CD4-positive, alpha-beta memory T cell (primary cell): Measurements from ENCODE around the gene LSM10. TPM values are rescaled to one million over a fixed set of nuclear protein-coding genes. Genes with fewer than 3 reads are reported as not detected.

Experiments
- CTCF ChIA-PET: fragments of 350-600 bp; sonication (Branson Sonifier 250); formaldehyde crosslinking; loops from one replicate; lab custom pipeline; 2021; ENCODE audit warnings: inconsistent platforms; ENCODE audit not compliant: partially characterized antibody; lab: Charles Lee
- POLR2A ChIA-PET: fragments of 350-600 bp; sonication (Branson Sonifier 250); formaldehyde crosslinking; loops from one replicate; lab custom pipeline; 2021; ENCODE audit not compliant: partially characterized antibody; lab: Charles Lee
- DNase-seq, 5 donors: peaks; one replicate each; pipeline versions ENCODE4 v3.0.0 to v3.0.0-alpha.2; 2020 to 2022; ENCODE audit warnings: mixed read lengths in 1 of 5
- H3K27ac ChIP-seq: one replicate; pipeline ENCODE4 v1.7.0; 2013; ENCODE audit warnings: low read depth, low read length
- H3K27me3 ChIP-seq: 2 replicates; pipeline ENCODE4 v1.7.0; 2013; ENCODE audit warnings: mild to moderate bottlenecking, low read length, moderate library complexity; ENCODE audit not compliant: insufficient read depth
- H3K36me3 ChIP-seq: 2 replicates; pipeline ENCODE4 v1.7.0; 2013; ENCODE audit warnings: mild to moderate bottlenecking, low read length, moderate library complexity; ENCODE audit not compliant: insufficient read depth
- H3K4me1 ChIP-seq: 2 replicates; pipeline ENCODE4 v1.7.0; 2013; ENCODE audit warnings: mild to moderate bottlenecking, low read length, moderate library complexity; ENCODE audit not compliant: insufficient read depth
- H3K4me3 ChIP-seq, 2 donors: one replicate each; pipeline ENCODE4 v1.7.0; 2013; ENCODE audit warnings: low read length in 2 of 2, mild to moderate bottlenecking in 1 of 2
- H3K9me3 ChIP-seq, 2 donors: one replicate each; pipeline ENCODE4 v1.7.0; 2013; ENCODE audit warnings: low read length in 2 of 2, control low read depth in 1 of 2; ENCODE audit not compliant: control insufficient read depth in 1 of 2
- H3K27ac Mint-ChIP-seq, 7 donors: one replicate each; pipeline ENCODE4 v1.8.0; 2020 to 2021; ENCODE audit warnings: mixed read lengths in 7 of 7, mild to moderate bottlenecking in 6 of 7, inconsistent platforms in 3 of 7, moderate library complexity in 3 of 7
- H3K27me3 Mint-ChIP-seq, 2 donors: one replicate each; pipeline ENCODE4 v1.8.0; 2020 to 2021; ENCODE audit warnings: mixed read lengths in 2 of 2
- H3K36me3 Mint-ChIP-seq, 2 donors: one replicate each; pipeline ENCODE4 v1.8.0; 2020 to 2021; ENCODE audit warnings: mixed read lengths in 2 of 2, inconsistent platforms in 1 of 2, mild to moderate bottlenecking in 1 of 2
- H3K4me1 Mint-ChIP-seq, 4 donors: one replicate each; pipeline ENCODE4 v1.8.0; 2020 to 2021; ENCODE audit warnings: mixed read lengths in 4 of 4, mild to moderate bottlenecking in 1 of 4
- H3K4me3 Mint-ChIP-seq, 8 donors: one replicate each; pipeline ENCODE4 v1.8.0; 2020 to 2021; ENCODE audit warnings: mixed read lengths in 8 of 8, mild to moderate bottlenecking in 7 of 8, moderate library complexity in 6 of 8, inconsistent platforms in 3 of 8
- H3K9me3 Mint-ChIP-seq, 8 donors: one replicate each; pipeline ENCODE4 v1.8.0; 2020 to 2021; ENCODE audit warnings: mixed read lengths in 8 of 8, mild to moderate bottlenecking in 5 of 8, inconsistent platforms in 3 of 8, moderate library complexity in 1 of 8
- intact Hi-C: fragments of 100-400 bp; cut with micrococcal nuclease; formaldehyde crosslinking; loops from one replicate; pipeline ENCODE4 v1.15.1; 2023
- polyA plus RNA-seq, 2 donors: library from polyadenylated mRNA; unstranded; fragments of 300-500 nt; fragmentation: Illumina TruSeq; gene quantifications; one replicate each; pipeline ENCODE4 v1.2.3, GENCODE V29; 2021
- total RNA-seq, 2 experiments: library from RNA; stranded (reverse); gene quantifications; one replicate each; pipeline ENCODE4 v1.2.3, GENCODE V29; 2021

The LSM10 gene
- total and polyA plus RNA-seq, 4 experiments from 2014 or later = 51.0 to 187 (median 82.4) TPM

DNA sequence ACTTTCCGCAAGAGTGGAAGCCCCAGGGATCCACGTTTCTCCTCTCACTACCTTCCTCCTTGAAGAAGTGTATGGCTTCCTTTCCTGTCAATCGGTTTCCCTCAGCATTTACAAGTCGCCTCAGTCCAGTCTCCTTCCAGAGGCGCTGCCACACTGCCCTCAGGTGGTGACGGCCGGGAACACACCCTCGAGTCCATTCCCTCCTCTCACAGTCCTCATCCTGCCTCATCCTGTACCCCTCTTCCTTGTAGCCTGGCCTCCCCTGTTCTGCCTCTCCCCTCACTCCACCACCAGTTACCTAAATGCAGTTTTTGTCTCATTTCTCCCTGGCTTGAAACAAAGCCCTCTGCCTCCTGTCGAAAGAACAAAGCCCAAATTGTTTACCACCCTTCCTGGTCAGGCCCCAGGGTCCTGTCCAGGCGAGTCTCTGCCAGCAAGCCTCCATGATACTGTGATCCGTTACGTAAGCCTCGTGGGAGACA is 23.2 kb upstream of the LSM10 start:
- Histone ChIP-seq H3K36me3 (no peaks in the 10 kb centered on the region), H3K4me3 (no peak overlapping the region), H3K27me3 (no peaks in the 10 kb centered on the region), H3K4me1 (peaks cover 21% of the 10 kb centered on the region), H3K9me3 (no peaks in the 10 kb centered on the region), H3K27ac (peak overlapping the region; percentile 30)
- H3K36me3 Mint-ChIP-seq = no peaks in the 10 kb centered on the region
- peaks cover 19 to 29% (median 22%) of the 10 kb centered on the region in 4 donors for H3K4me1 Mint-ChIP-seq
- H3K27ac Mint-ChIP-seq = peak overlapping the region; percentile 82 to 97 (median 94)
- H3K9me3 Mint-ChIP-seq = no peaks in the 10 kb centered on the region
- peak overlapping the region; percentile 49 to 84 (median 74) for H3K4me3 Mint-ChIP-seq
- peak; percentile 83 to 88 (median 86) for DNase-seq
- POLR2A ChIA-PET = interaction anchor here (0.6 to 1.5 kb wide), 6 partner anchors 24 to 197 kb away, joined by 3 to 6 read pairs (median 3); partner anchors contain the start of gene THRAP3
- CTCF ChIA-PET = interaction anchor here (0.9 to 5.8 kb wide), 9 partner anchors 23 to 271 kb away, joined by 3 to 96 read pairs (median 6); partner anchors contain the start of genes LSM10 and TRAPPC3
- intact Hi-C loops = loop anchor here (1.0 to 2.0 kb wide), 8 partner anchors 24 to 322 kb away; partner anchors contain the start of genes LSM10 and TRAPPC3
- no peaks in the 10 kb centered on the region for H3K27me3 Mint-ChIP-seq

DNA sequence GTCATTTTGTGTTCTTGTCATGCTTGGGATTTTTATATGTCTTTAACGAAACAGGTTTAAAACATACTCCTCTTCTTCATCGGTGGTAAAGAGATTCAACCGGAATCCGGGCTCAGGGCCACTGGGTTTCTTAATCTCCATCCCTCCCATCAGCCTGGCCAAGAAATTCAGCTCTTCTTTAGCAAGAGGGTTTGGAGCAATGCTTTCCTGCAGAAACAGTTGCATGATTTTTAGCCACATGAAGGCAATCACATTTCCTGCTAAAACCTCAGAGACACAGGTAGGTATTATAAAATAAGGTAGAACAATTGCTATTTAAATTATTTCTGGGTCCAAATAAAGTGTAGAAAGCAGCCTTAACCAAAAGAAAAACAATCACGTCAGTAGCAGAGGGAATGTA is 22.7 kb upstream of the LSM10 start:
- intact Hi-C loops = loop anchor here (1.0 to 2.0 kb wide), 8 partner anchors 23 to 321 kb away; partner anchors contain the start of genes LSM10 and TRAPPC3
- no peaks in the 10 kb centered on the region for H3K36me3 ChIP-seq
- no peaks in the 10 kb centered on the region for H3K27me3 ChIP-seq
- H3K4me1 ChIP-seq = peaks cover 21% of the 10 kb centered on the region
- no peak overlapping the region for H3K4me3 ChIP-seq
- peak overlapping the region; percentile 30 for H3K27ac ChIP-seq
- Mint-ChIP-seq H3K27me3 (no peaks in the 10 kb centered on the region), H3K27ac (peak overlapping the region; percentile 82 to 97 (median 94)), H3K4me3 (peak overlapping the region; percentile 49 to 84 (median 74)), H3K9me3 (no peaks in the 10 kb centered on the region), H3K36me3 (no peaks in the 10 kb centered on the region), H3K4me1 (peaks cover 19 to 29% (median 22%) of the 10 kb centered on the region in 4 donors)
- H3K9me3 ChIP-seq = no peaks in the 10 kb centered on the region
- ChIA-PET POLR2A (interaction anchor here (0.6 to 2.0 kb wide), 6 partner anchors 24 to 196 kb away, joined by 3 to 13 read pairs (median 4); partner anchors contain the start of genes LSM10 and THRAP3), CTCF (interaction anchor here (0.7 to 5.7 kb wide), 12 partner anchors 23 to 318 kb away, joined by 3 to 88 read pairs (median 4); partner anchors contain the start of genes LSM10, SH3D21 and TRAPPC3)
- DNase-seq = no peak

DNA sequence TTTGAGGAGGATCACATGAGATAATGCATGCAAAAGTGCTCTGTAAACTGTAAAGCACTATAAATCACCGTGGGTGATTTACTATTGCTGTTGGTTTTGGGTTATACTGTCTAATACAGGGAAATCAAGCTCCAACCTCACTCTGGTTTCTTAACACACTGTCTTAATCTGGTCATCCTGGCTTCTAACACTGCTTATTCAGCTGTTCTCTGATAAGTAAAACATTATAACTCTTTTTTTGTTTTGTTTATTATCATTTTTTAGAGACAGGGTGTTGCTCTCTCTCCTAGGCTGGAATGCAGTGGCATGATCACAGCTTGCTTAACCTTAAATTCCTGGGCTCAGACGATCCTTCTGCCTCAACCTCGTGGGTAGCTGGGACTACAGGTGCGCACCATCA is 21.9 kb upstream of the LSM10 start:
- POLR2A ChIA-PET = interaction anchor here (0.6 to 2.0 kb wide), 8 partner anchors 17 to 195 kb away, joined by 3 to 13 read pairs (median 5); partner anchors contain the start of genes LSM10, STK40 and THRAP3
- peak overlapping the region in 1 of 8 donors; percentile 7 for H3K4me3 Mint-ChIP-seq

DNA sequence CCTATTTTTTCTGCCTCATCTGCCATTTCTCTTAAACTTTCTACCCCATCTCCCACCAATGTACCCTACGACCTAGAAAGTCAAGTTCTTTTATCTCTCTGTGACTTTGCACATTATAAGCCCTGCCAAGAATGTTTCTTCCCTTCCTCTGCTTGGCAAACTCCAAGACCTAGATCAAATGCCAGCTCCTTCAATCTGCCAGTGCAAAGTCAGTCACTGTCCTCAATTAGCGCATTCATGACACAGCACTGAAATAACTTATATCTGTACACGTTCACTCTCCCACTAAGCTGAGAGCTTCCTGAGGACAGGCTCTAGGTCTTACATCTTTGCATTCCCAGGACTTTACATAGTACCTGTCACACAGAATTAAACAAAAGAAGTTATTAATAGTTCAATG is 21.4 kb upstream of the LSM10 start:
- DNase-seq = no peak
- Mint-ChIP-seq H3K9me3 (no peaks in the 10 kb centered on the region), H3K4me3 (peak overlapping the region in 1 of 8 donors; percentile 26), H3K4me1 (peaks cover 19 to 29% (median 22%) of the 10 kb centered on the region in 4 donors), H3K27me3 (no peaks in the 10 kb centered on the region), H3K36me3 (no peaks in the 10 kb centered on the region), H3K27ac (peak overlapping the region in 2 of 7 donors; percentile 14 to 73)
- intact Hi-C loops = no loop called here
- H3K4me1 ChIP-seq = peaks cover 21% of the 10 kb centered on the region
- H3K4me3 ChIP-seq = no peak overlapping the region
- H3K27me3 ChIP-seq = no peaks in the 10 kb centered on the region
- H3K36me3 ChIP-seq = no peaks in the 10 kb centered on the region
- no peak overlapping the region for H3K27ac ChIP-seq
- H3K9me3 ChIP-seq = no peaks in the 10 kb centered on the region
- CTCF ChIA-PET = interaction anchor here (1.2 to 5.7 kb wide), 8 partner anchors 51 to 319 kb away, joined by 3 to 88 read pairs (median 6); partner anchors contain the start of gene TRAPPC3
- POLR2A ChIA-PET = interaction anchor here (1.0 to 2.0 kb wide), 5 partner anchors 22 to 77 kb away, joined by 4 to 13 read pairs (median 5); partner anchors contain the start of genes LSM10 and STK40

More for the DNA sequence above, 21.9 kb upstream of the LSM10 start:
- Mint-ChIP-seq H3K4me1 (peaks cover 19 to 29% (median 22%) of the 10 kb centered on the region in 4 donors), H3K36me3 (no peaks in the 10 kb centered on the region), H3K9me3 (no peaks in the 10 kb centered on the region), H3K27me3 (no peaks in the 10 kb centered on the region), H3K27ac (peak overlapping the region in 2 of 7 donors; percentile 14 to 64)
- no peaks in the 10 kb centered on the region for H3K36me3 ChIP-seq
- no peak for DNase-seq
- no peaks in the 10 kb centered on the region for H3K9me3 ChIP-seq
- H3K4me1 ChIP-seq = peaks cover 21% of the 10 kb centered on the region
- CTCF ChIA-PET = interaction anchor here (0.6 to 5.7 kb wide), 13 partner anchors 22 to 320 kb away, joined by 3 to 88 read pairs (median 4); partner anchors contain the start of genes LSM10, SH3D21 and TRAPPC3
- H3K27ac ChIP-seq = no peak overlapping the region
- intact Hi-C loops = no loop called here
- no peak overlapping the region for H3K4me3 ChIP-seq
- no peaks in the 10 kb centered on the region for H3K27me3 ChIP-seq

DNA sequence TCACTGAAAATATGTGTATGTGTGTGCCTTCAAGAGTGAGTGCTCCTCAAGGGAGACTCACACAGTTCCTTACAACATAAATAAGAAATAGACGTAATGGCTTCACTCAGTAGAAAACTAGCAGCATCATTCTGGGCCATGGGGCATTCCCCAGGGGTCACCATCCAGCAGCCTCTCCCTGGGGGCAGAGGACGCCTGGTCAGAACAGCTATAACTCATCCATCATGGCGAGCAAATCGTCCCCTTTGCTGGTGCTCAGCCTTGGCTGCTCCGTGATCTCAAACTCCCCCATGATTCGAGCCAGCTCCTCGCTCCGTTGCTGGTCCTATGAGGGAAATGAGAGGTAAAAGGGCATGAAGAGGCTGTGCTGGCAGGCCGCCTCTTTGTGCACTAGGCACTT is 20.2 kb upstream of the LSM10 start:
- DNase-seq = no peak
- H3K4me3 Mint-ChIP-seq = no peak overlapping the region
- ChIA-PET CTCF (interaction anchor here (1.6 to 5.7 kb wide), 2 partner anchors 49 to 76 kb away, joined by 4 to 88 read pairs; no protein-coding TSS in a partner anchor), POLR2A (interaction anchor here (1.7 kb wide), 1 partner anchor 67 kb away, joined by 5 read pairs; no protein-coding TSS in a partner anchor)
- H3K4me1 Mint-ChIP-seq = peaks cover 19 to 29% (median 22%) of the 10 kb centered on the region in 4 donors
- no peaks in the 10 kb centered on the region for H3K36me3 Mint-ChIP-seq
- Histone ChIP-seq H3K4me1 (peaks cover 21% of the 10 kb centered on the region), H3K9me3 (no peaks in the 10 kb centered on the region), H3K4me3 (no peak overlapping the region), H3K27me3 (no peaks in the 10 kb centered on the region), H3K36me3 (no peaks in the 10 kb centered on the region), H3K27ac (no peak overlapping the region)
- intact Hi-C loops = no loop called here
- H3K27me3 Mint-ChIP-seq = no peaks in the 10 kb centered on the region
- no peak overlapping the region for H3K27ac Mint-ChIP-seq
- H3K9me3 Mint-ChIP-seq = no peaks in the 10 kb centered on the region

DNA sequence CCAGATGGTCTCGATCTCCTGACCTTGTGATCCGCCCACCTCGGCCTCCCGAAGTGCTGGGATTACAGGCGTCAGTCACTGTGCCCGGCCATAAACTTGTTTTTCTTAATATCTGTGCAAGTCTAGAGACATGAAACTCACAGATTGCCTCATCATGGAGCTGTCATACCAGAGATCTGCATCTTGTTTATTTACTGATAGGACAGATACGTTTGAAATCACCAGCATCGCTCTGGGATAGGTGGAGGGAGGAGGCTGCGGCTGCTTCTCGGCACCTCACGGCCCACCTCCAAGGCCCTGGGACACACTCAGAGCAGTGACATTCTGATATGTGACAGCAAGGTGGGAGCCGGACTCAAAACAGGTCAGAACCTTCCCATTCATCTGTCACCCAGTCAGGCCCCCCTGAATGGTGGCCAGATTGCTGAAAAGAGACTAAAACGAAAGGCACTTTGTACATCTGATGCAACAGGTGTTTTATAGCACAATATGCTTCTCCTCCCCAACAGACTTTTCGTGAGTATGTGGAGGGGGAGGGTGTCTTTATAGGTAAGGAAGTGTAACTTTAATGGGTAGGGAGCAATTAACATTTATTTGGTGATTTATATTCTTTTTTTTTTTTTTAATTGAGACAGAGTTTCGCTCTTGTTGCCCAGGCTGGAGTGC is 18.1 kb upstream of the LSM10 start:
- no peak for DNase-seq
- ChIA-PET POLR2A (no interaction called here), CTCF (interaction anchor here (5.7 kb wide), 1 partner anchor 74 kb away, joined by 88 read pairs; no protein-coding TSS in a partner anchor)
- Mint-ChIP-seq H3K4me1 (peaks cover 18 to 34% (median 24%) of the 10 kb centered on the region in 4 donors), H3K27ac (peak overlapping the region in 1 of 7 donors; percentile 47), H3K27me3 (no peaks in the 10 kb centered on the region), H3K9me3 (peaks cover 0 to 6% (median 0%) of the 10 kb centered on the region in 8 donors), H3K36me3 (no peaks in the 10 kb centered on the region), H3K4me3 (no peak overlapping the region)
- no peaks in the 10 kb centered on the region for H3K36me3 ChIP-seq
- H3K27me3 ChIP-seq = no peaks in the 10 kb centered on the region
- H3K4me1 ChIP-seq = peaks cover 26% of the 10 kb centered on the region
- intact Hi-C loops = no loop called here
- H3K27ac ChIP-seq = no peak overlapping the region
- H3K4me3 ChIP-seq = no peak overlapping the region
- H3K9me3 ChIP-seq = no peaks in the 10 kb centered on the region
